Small intestine (tissue), 7 donors: Measurements from ENCODE around the gene SPACDR. TPM values are rescaled to one million over a fixed set of nuclear protein-coding genes. Genes with fewer than 3 reads are reported as not detected.

Experiments
- DNase-seq, 2 donors: peaks; one replicate each; pipeline versions ENCODE4 v3.0.0 to v3.0.0-alpha.2; 2013
- FAIRE-seq: peaks from 2 replicates; lab custom pipeline; 2012; peaks lifted over from hg19 to GRCh38; lab: Jason Lieb, UNC
- H3K27ac ChIP-seq, 3 donors: one replicate each; pipeline ENCODE4 v1.5.1; 2013; ENCODE audit warnings: low read length in 2 of 3, mild to moderate bottlenecking in 2 of 3, control low read depth in 1 of 3, inconsistent platforms in 1 of 3, low read depth in 1 of 3, moderate library complexity in 1 of 3
- H3K27me3 ChIP-seq, 3 donors: one replicate each; pipeline ENCODE4 v1.6.1; 2013; ENCODE audit warnings: low read length in 3 of 3, inconsistent platforms in 1 of 3; ENCODE audit not compliant: control insufficient read depth in 3 of 3, insufficient read depth in 3 of 3
- H3K36me3 ChIP-seq, 3 donors: one replicate each; pipeline ENCODE4 v1.6.1; 2013; ENCODE audit warnings: low read length in 3 of 3, inconsistent platforms in 1 of 3, low read depth in 1 of 3, mild to moderate bottlenecking in 1 of 3, moderate library complexity in 1 of 3; ENCODE audit not compliant: control insufficient read depth in 3 of 3, insufficient read depth in 2 of 3
- H3K4me1 ChIP-seq, 3 donors: one replicate each; pipeline ENCODE4 v1.6.1; 2013; ENCODE audit warnings: low read length in 2 of 3, inconsistent platforms in 1 of 3, low read depth in 1 of 3, mild to moderate bottlenecking in 1 of 3, moderate library complexity in 1 of 3; ENCODE audit not compliant: control insufficient read depth in 3 of 3, insufficient read depth in 2 of 3
- H3K4me3 ChIP-seq, 3 donors: one replicate each; pipeline ENCODE4 v1.5.1; 2013; ENCODE audit warnings: low read length in 3 of 3, control low read depth in 1 of 3, inconsistent platforms in 1 of 3, low read depth in 1 of 3, mild to moderate bottlenecking in 1 of 3, moderate library complexity in 1 of 3
- H3K9me3 ChIP-seq, 2 donors: one replicate each; pipeline ENCODE4 v1.6.1; 2013; ENCODE audit warnings: low read depth in 1 of 2, low read length in 1 of 2; ENCODE audit not compliant: control insufficient read depth in 2 of 2, insufficient read depth in 1 of 2
- WGBS, 3 donors: extraction: QIAGEN DNeasy Blood & Tissue Kit; methylation state at CpG; one replicate each; pipeline ENCODE4 v1.1.7; 2013; 5-methylcytosine and 5-hydroxymethylcytosine counted together
- polyA plus RNA-seq, 4 donors: library from polyadenylated mRNA; stranded (reverse) in 3 of 4; unstranded in 1 of 4; fragments of 200-250 nt in 3 of 4; fragments of 120-200 nt in 1 of 4; gene quantifications; one replicate each; pipeline versions ENCODE4 v1.2.1 to v1.2.3, GENCODE V29; 2013
- donor health status: healthy with polysubstance abuse.
- donor health status: control.
- donor health status: control.
- donor health status: Bipolar disorder and iron deficiency.
- donor health status: healthy.

The SPACDR gene
- polyA plus RNA-seq, 4 donors = 0.43 to 1.2 (median 0.89) TPM; not detected in 1

DNA sequence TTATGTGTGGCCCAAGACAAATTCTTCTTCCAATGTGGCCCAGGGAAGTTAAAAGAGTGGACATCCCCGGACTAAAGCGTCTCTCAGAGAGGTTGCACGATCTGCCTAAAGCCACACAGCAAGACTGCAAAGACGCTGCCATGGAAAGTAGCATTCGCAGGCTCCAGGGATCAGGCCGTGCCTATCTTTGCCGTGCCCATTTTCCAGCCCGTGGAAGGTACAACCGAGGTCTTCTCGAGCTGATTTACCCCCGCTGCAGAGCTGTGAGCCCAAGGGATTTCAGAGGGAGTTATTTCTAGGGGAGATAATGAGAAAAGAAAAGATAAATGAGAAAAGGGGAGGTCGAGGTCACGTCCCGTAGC lies 18.6 kb upstream of the SPACDR start:
- 21 to 38% (median 27%) methylated on average over 14 of the region's 14 CpGs for WGBS, 3 donors
- H3K27me3 ChIP-seq = no peaks in the 10 kb centered on the region
- peak overlapping the region; percentile 45 to 78 (median 54) for H3K4me3 ChIP-seq
- no peaks in the 10 kb centered on the region for H3K9me3 ChIP-seq
- peak overlapping the region in 1 of 3 donors; percentile 14 for H3K27ac ChIP-seq
- no peaks in the 10 kb centered on the region for H3K36me3 ChIP-seq
- FAIRE-seq (no peak), DNase-seq (no peak)
- H3K4me1 ChIP-seq = peaks cover 0 to 13% (median 4%) of the 10 kb centered on the region in 3 donors

DNA sequence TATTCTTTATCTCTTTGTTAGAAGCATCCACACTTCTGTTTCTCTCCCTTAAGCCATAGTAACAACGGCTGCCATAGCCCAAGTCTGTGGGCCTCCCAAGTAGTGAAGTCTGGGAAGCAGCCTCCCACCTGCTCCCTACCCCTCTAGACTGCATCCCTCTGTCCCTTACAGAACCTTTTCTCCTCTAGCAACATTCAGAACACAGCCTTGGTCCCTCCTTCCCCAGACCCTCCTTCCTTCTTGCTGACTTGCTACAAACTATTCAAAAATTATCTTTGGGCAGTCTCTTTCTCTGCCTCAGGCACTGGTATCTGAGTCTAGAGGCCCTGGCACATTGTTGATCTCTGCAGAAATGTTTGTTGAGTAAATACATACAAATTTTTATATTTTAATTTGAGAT lies 17.4 kb upstream of the SPACDR start:
- no peak overlapping the region for H3K27ac ChIP-seq
- DNase-seq = no peak
- no peaks in the 10 kb centered on the region for H3K9me3 ChIP-seq
- H3K27me3 ChIP-seq = no peaks in the 10 kb centered on the region
- FAIRE-seq = no peak
- WGBS, 3 donors = 72 to 100% (median 91%) methylated on average over 1 of the region's 1 CpG
- no peak overlapping the region for H3K4me3 ChIP-seq
- H3K4me1 ChIP-seq = peaks cover 0 to 23% (median 8%) of the 10 kb centered on the region in 3 donors
- H3K36me3 ChIP-seq = peaks cover 0 to 8% (median 0%) of the 10 kb centered on the region in 3 donors

- Histone ChIP-seq H3K27me3 (no peaks in the 10 kb centered on the region), H3K9me3 (no peaks in the 10 kb centered on the region), H3K4me3 (peak within 1 kb of the TSS; percentile 92 to 99 (median 96)), H3K36me3 (peaks cover 0 to 30% (median 3%) of the 10 kb centered on the region in 3 donors), H3K4me1 (peaks cover 0 to 34% (median 13%) of the 10 kb centered on the region in 3 donors), H3K27ac (peak within 1 kb of the TSS; percentile 71 to 95 (median 93))
- DNase-seq (peak; percentile 94 to 96), FAIRE-seq (no peak)
- 0 to 2% (median 2%) methylated on average over 17 to 27 of the region's 27 CpGs for WGBS, 3 donors
Observed at GRCh38 chr7:100478958-100479660, 15.0 kb upstream of the SPACDR start, which contains the start of gene TSC22D4. Gene TSC22D4, minus strand, starts transcription at chr7:100479214. Its CDS starts 1,176 bp downstream, at chr7:100478038.

DNA sequence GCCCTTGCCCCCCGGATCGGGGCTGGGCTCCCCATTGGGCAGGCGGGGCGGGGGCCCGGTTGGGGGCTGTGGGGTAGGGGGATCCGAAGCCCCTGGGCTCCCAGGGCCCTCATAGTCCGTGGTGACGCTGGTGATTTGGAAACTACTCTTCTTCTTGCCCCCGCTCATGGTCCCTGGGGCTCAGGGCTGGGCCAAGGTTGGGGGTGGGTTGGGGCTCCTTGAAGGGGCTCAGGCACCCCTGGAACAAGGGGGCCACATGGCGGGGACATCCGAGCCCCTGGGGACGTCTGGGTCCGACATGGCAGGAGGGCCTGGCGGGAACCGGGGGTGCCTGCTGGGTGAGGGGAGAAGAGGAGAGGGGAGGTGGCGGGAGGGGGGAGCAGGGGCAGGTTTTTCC lies 13.8 kb upstream of the SPACDR start:
- H3K4me3 ChIP-seq = peak overlapping the region; percentile 92 to 99 (median 96)
- DNase-seq = no peak
- no peaks in the 10 kb centered on the region for H3K9me3 ChIP-seq
- 0 to 1% (median 0%) methylated on average over 12 to 16 of the region's 16 CpGs for WGBS, 3 donors
- no peak for FAIRE-seq
- peaks cover 0 to 40% (median 7%) of the 10 kb centered on the region in 3 donors for H3K36me3 ChIP-seq
- H3K27me3 ChIP-seq = no peaks in the 10 kb centered on the region
- peak overlapping the region in 2 of 3 donors; percentile 93 to 95 for H3K27ac ChIP-seq
- peaks cover 0 to 36% (median 16%) of the 10 kb centered on the region in 3 donors for H3K4me1 ChIP-seq

GRCh38 chr7:100476903-100477870 lies 13.1 kb upstream of the SPACDR start:
- DNase-seq (peak in 1 of 2 donors; percentile 63), FAIRE-seq (no peak)
- peak overlapping the region in 1 of 3 donors; percentile 56 for H3K27ac ChIP-seq
- no peaks in the 10 kb centered on the region for H3K27me3 ChIP-seq
- WGBS, 3 donors = 9 to 11% (median 9%) methylated on average over 25 to 30 of the region's 30 CpGs
- peak overlapping the region; percentile 92 to 99 (median 96) for H3K4me3 ChIP-seq
- no peaks in the 10 kb centered on the region for H3K9me3 ChIP-seq
- peaks cover 2 to 32% (median 19%) of the 10 kb centered on the region in 3 donors for H3K4me1 ChIP-seq
- peaks cover under 1 to 47% (median 7%) of the 10 kb centered on the region in 3 donors for H3K36me3 ChIP-seq

- peaks cover 2 to 32% (median 19%) of the 10 kb centered on the region in 3 donors for H3K4me1 ChIP-seq
- peak overlapping the region in 2 of 3 donors; percentile 2 to 19 for H3K27ac ChIP-seq
- no peak for DNase-seq
Observed at GRCh38 chr7:100476101-100476780, 12.2 kb upstream of the SPACDR start.

DNA sequence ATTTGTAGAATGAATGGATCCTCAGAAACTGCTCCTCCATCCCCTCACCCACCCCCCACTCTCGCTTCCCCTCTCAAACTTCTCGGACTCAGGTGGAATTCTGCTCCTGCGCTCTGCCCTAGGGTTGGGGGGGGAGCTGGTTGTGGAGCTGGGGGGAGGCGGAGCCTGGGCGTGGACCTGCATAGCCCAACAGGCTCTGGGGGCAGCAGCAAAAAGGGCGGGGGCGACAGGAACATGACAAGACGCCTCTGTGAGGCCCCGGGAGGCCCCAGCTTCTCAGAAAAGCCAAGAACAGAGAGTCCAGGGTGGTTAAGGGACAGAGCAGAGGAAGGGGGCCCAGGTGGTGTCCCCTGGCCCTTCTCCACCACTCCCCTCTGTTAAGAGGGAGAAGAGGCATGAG lies 11.5 kb upstream of the SPACDR start:
- DNase-seq (peak in 1 of 2 donors; percentile 58), FAIRE-seq (no peak)
- 42 to 62% (median 56%) methylated on average over 9 of the region's 9 CpGs for WGBS, 3 donors
- Histone ChIP-seq H3K27ac (peak overlapping the region; percentile 2 to 19 (median 14)), H3K4me3 (peak overlapping the region in 1 of 3 donors; percentile 8), H3K27me3 (no peaks in the 10 kb centered on the region), H3K4me1 (peaks cover 2 to 32% (median 19%) of the 10 kb centered on the region in 3 donors), H3K9me3 (no peaks in the 10 kb centered on the region), H3K36me3 (peaks cover 3 to 62% (median 7%) of the 10 kb centered on the region in 3 donors)

More at GRCh38 chr7:100476101-100476780, 12.2 kb upstream of the SPACDR start:
- H3K4me3 ChIP-seq = peak overlapping the region in 2 of 3 donors; percentile 92 to 96
- peaks cover 3 to 56% (median 7%) of the 10 kb centered on the region in 3 donors for H3K36me3 ChIP-seq
- no peak for FAIRE-seq
- WGBS, 3 donors = 25 to 52% (median 41%) methylated on average over 6 of the region's 6 CpGs
- H3K9me3 ChIP-seq = no peaks in the 10 kb centered on the region
- H3K27me3 ChIP-seq = no peaks in the 10 kb centered on the region
